ENCODE data around the gene MAML2.

GRCh38 chr11:96178887-96179279, 164.1 kb downstream of the MAML2 start:
- no peak for TF ChIP-seq CTCF (conservative IDR thresholded peaks at IDR 0.05; ENCODE audit: low read length)
- TF ChIP-seq EZH2phosphoT487 (IDR thresholded peaks at IDR 0.05; ENCODE audit: borderline replicate concordance, low read depth, low read length): no peak
